Astrocyte (in vitro differentiated cells and primary cell): Measurements from ENCODE around the gene ANKS1A. TPM values are rescaled to one million over a fixed set of nuclear protein-coding genes. Genes with fewer than 3 reads are reported as not detected.

Experiments used
- DNase-seq: peaks from one replicate; pipeline ENCODE4 v3.0.0-alpha.2; 2010; ENCODE audit warnings: low read depth
- FAIRE-seq: peaks from 2 replicates; lab custom pipeline; 2011; peaks lifted over from hg19 to GRCh38; lab: Jason Lieb, UNC
- H2AFZ ChIP-seq: 2 replicates; pipeline ENCODE4 v1.6.0; 2012; ENCODE audit warnings: low read depth, low read length, inconsistent platforms
- H3K27ac ChIP-seq: 2 replicates; pipeline ENCODE4 v1.5.1; 2011; ENCODE audit warnings: low read depth, low read length, inconsistent platforms
- H3K27me3 ChIP-seq: 2 replicates; pipeline ENCODE4 v1.6.0; 2011; ENCODE audit warnings: low read length, inconsistent platforms; ENCODE audit not compliant: insufficient read depth
- H3K36me3 ChIP-seq: 2 replicates; pipeline ENCODE4 v1.5.1; 2011; ENCODE audit warnings: low read length, inconsistent platforms; ENCODE audit not compliant: insufficient read depth
- H3K4me1 ChIP-seq: 2 replicates; pipeline ENCODE4 v1.5.1; 2011; ENCODE audit warnings: low read length, inconsistent platforms; ENCODE audit not compliant: insufficient read depth
- H3K4me2 ChIP-seq: 2 replicates; pipeline ENCODE4 v1.6.0; 2012; ENCODE audit warnings: low read length, inconsistent platforms
- H3K4me3 ChIP-seq: 2 replicates; pipeline ENCODE4 v1.5.1; 2011; ENCODE audit warnings: low read depth, mild to moderate bottlenecking, low read length, inconsistent platforms; ENCODE audit not compliant: insufficient read depth
- H3K79me2 ChIP-seq: 2 replicates; pipeline ENCODE4 v1.6.0; 2012; ENCODE audit warnings: mild to moderate bottlenecking, low read length, inconsistent platforms; ENCODE audit not compliant: insufficient read depth
- H3K9ac ChIP-seq: 2 replicates; pipeline ENCODE4 v1.6.0; 2012; ENCODE audit warnings: mild to moderate bottlenecking, low read length, inconsistent platforms
- H3K9me3 ChIP-seq: 2 replicates; pipeline ENCODE4 v1.5.1; 2012; ENCODE audit warnings: low read depth, mild to moderate bottlenecking, low read length, inconsistent platforms; ENCODE audit not compliant: insufficient read depth
- H4K20me1 ChIP-seq: 2 replicates; pipeline ENCODE4 v1.6.0; 2012; ENCODE audit warnings: low read length, inconsistent platforms; ENCODE audit not compliant: insufficient read depth
- H3K27ac Mint-ChIP-seq: one replicate; pipeline ENCODE4 v1.8.0; 2021; ENCODE audit warnings: mild to moderate bottlenecking, mixed read lengths; ENCODE audit not compliant: unreplicated experiment
- H3K27me3 Mint-ChIP-seq: one replicate; pipeline ENCODE4 v1.8.0; 2021; ENCODE audit warnings: low read depth, mixed read lengths; ENCODE audit not compliant: unreplicated experiment
- H3K36me3 Mint-ChIP-seq: one replicate; pipeline ENCODE4 v1.8.0; 2021; ENCODE audit warnings: low read depth, mixed read lengths; ENCODE audit not compliant: unreplicated experiment
- H3K4me1 Mint-ChIP-seq: one replicate; pipeline ENCODE4 v1.8.0; 2021; ENCODE audit warnings: low read depth, mixed read lengths; ENCODE audit not compliant: unreplicated experiment
- H3K4me3 Mint-ChIP-seq: one replicate; pipeline ENCODE4 v1.8.0; 2021; ENCODE audit warnings: mild to moderate bottlenecking, moderate library complexity, mixed read lengths; ENCODE audit not compliant: unreplicated experiment
- H3K9me3 Mint-ChIP-seq: one replicate; pipeline ENCODE4 v1.8.0; 2021; ENCODE audit warnings: mild to moderate bottlenecking, mixed read lengths; ENCODE audit not compliant: unreplicated experiment
- CTCF ChIP-seq: IDR thresholded peaks from 2 replicates; pipeline ENCODE4 v1.5.1; 2011; ENCODE audit warnings: low read depth, mild to moderate bottlenecking, inconsistent platforms, low read length, moderate library complexity; ENCODE audit not compliant: insufficient read depth
- EZH2 ChIP-seq: IDR thresholded peaks from 2 replicates; pipeline ENCODE4 v1.6.1; 2012; ENCODE audit warnings: mild to moderate bottlenecking, low read length, inconsistent platforms; ENCODE audit not compliant: insufficient read depth
- total RNA-seq: library from RNA; stranded (reverse); gene quantifications from 2 replicates; pipeline ENCODE4 v1.2.1, GENCODE V29; 2021

The ANKS1A gene
- total RNA-seq, 1 donor from 2014 or later: 18.0 TPM

- no peaks in the 10 kb centered on the region for H3K9me3 Mint-ChIP-seq
- H3K27me3 ChIP-seq: no peaks in the 10 kb centered on the region
- H3K9ac ChIP-seq: no peak overlapping the region
- H2AFZ ChIP-seq: no peak overlapping the region
- H3K27ac ChIP-seq: no peak overlapping the region
- FAIRE-seq (no peak), DNase-seq (peak; percentile 8)
- H3K9me3 ChIP-seq: no peaks in the 10 kb centered on the region
- no peaks in the 10 kb centered on the region for H3K79me2 ChIP-seq
- H3K4me1 Mint-ChIP-seq: peaks cover 52% of the 10 kb centered on the region
- no peak for TF ChIP-seq CTCF
- TF ChIP-seq EZH2: no peak
- H3K36me3 Mint-ChIP-seq: peaks cover 12% of the 10 kb centered on the region
- peaks cover 40% of the 10 kb centered on the region for H3K4me1 ChIP-seq
- H4K20me1 ChIP-seq: no peaks in the 10 kb centered on the region
- H3K27ac Mint-ChIP-seq: no peak overlapping the region
- no peak overlapping the region for H3K4me3 Mint-ChIP-seq
- no peaks in the 10 kb centered on the region for H3K36me3 ChIP-seq
- no peak overlapping the region for H3K4me3 ChIP-seq
- peak overlapping the region; percentile 54 for H3K4me2 ChIP-seq
- H3K27me3 Mint-ChIP-seq: no peaks in the 10 kb centered on the region
Measured at GRCh38 chr6:35091346-35092083, 202.5 kb downstream of the ANKS1A start.

GRCh38 chr6:35092362-35093117 is 203.5 kb downstream of the ANKS1A start:
- H3K27me3 Mint-ChIP-seq: no peaks in the 10 kb centered on the region
- H3K27ac ChIP-seq: no peak overlapping the region
- H3K4me1 ChIP-seq: peaks cover 45% of the 10 kb centered on the region
- H3K27ac Mint-ChIP-seq: peak overlapping the region; percentile 82
- TF ChIP-seq CTCF (no peak), EZH2 (no peak)
- no peak overlapping the region for H3K9ac ChIP-seq
- no peaks in the 10 kb centered on the region for H3K9me3 Mint-ChIP-seq
- FAIRE-seq (no peak), DNase-seq (peak; percentile 78)
- H3K79me2 ChIP-seq: no peaks in the 10 kb centered on the region
- peaks cover 6% of the 10 kb centered on the region for H3K36me3 Mint-ChIP-seq
- H3K36me3 ChIP-seq: no peaks in the 10 kb centered on the region
- H3K4me1 Mint-ChIP-seq: peaks cover 59% of the 10 kb centered on the region
- no peak overlapping the region for H3K4me3 ChIP-seq
- H3K4me3 Mint-ChIP-seq: peak overlapping the region; percentile 41
- H4K20me1 ChIP-seq: no peaks in the 10 kb centered on the region
- H3K9me3 ChIP-seq: no peaks in the 10 kb centered on the region
- H3K27me3 ChIP-seq: no peaks in the 10 kb centered on the region
- H2AFZ ChIP-seq: no peak overlapping the region
- H3K4me2 ChIP-seq: peak overlapping the region; percentile 54

- Mint-ChIP-seq H3K27me3 (no peaks in the 10 kb centered on the region), H3K9me3 (no peaks in the 10 kb centered on the region), H3K4me1 (peaks cover 61% of the 10 kb centered on the region), H3K4me3 (peak overlapping the region; percentile 41), H3K36me3 (peaks cover 6% of the 10 kb centered on the region), H3K27ac (peak overlapping the region; percentile 82)
- TF ChIP-seq EZH2 (no peak), CTCF (no peak)
- peak overlapping the region; percentile 54 for H3K4me2 ChIP-seq
- no peak for FAIRE-seq
- no peaks in the 10 kb centered on the region for H4K20me1 ChIP-seq
- no peaks in the 10 kb centered on the region for H3K79me2 ChIP-seq
- no peaks in the 10 kb centered on the region for H3K27me3 ChIP-seq
- no peak overlapping the region for H3K4me3 ChIP-seq
- no peaks in the 10 kb centered on the region for H3K36me3 ChIP-seq
- H2AFZ ChIP-seq: no peak overlapping the region
- H3K9me3 ChIP-seq: no peaks in the 10 kb centered on the region
- H3K9ac ChIP-seq: no peak overlapping the region
- H3K27ac ChIP-seq: no peak overlapping the region
- H3K4me1 ChIP-seq: peaks cover 45% of the 10 kb centered on the region
- DNase-seq: no peak
Measured at GRCh38 chr6:35093118-35093445, 204.0 kb downstream of the ANKS1A start.
